Stimulated activated CD8-positive, alpha-beta memory T cell treated with anti-CD3 and anti-CD28 coated beads, Interleukin-7, amount 100 ng/mL, for 4 hours (primary cell): ENCODE data around the gene GALK2.
"Not testable (repeated sequence)": the region's sequence is repeated elsewhere in the genome, so short reads cannot be mapped to it uniquely, and the experiment has no call there.

Source experiments
- DNase-seq, 2 donors: peaks; one replicate each; pipeline ENCODE4 v3.0.0-alpha.2; 2020; ENCODE audit warnings: low read depth in 2 of 2

GALK2 gene

GRCh38 chr15:49223536-49224274, 53.7 kb downstream of the GALK2 start:
- DNase-seq, result no peak

DNA sequence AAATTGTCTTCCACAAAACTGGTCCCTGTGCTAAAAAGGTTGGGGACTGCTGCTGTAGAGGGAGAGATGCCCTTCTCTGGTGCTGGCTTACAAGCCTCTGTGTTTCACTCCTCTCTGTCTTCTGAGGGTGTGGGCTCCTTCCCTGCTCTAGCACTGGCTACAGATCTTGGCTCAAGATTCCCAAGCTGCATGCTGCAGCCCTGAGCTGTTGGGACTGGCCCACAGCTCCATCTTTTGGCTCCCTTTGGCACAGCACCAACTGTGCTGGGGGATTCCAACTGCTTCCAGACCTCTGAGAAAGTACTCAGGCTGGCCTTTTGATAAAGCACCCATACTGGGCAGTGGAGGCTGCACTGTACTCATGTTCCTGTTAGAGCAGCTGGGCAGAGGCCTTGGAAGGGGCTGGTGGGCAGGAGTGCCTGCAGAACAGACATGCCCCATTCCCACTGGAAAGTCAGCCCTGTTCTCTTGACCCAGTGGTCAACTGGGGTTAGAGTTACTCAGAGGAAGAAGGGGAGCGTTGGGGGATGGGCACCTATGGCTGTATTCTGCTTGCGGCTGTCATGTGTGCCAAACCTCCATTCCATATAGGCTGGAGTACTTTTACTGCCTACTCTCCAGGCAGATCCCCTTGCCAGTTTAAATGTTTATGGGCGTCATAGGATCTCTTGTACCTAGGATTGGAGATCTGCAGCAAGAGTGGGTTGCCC, 55.7 kb downstream of the GALK2 start:
- no peak for DNase-seq

GRCh38 chr15:49227602-49228001, 57.6 kb downstream of the GALK2 start:
- DNase-seq, result no peak

GRCh38 chr15:49229922-49230321, 59.9 kb downstream of the GALK2 start:
- no peak for DNase-seq

DNA sequence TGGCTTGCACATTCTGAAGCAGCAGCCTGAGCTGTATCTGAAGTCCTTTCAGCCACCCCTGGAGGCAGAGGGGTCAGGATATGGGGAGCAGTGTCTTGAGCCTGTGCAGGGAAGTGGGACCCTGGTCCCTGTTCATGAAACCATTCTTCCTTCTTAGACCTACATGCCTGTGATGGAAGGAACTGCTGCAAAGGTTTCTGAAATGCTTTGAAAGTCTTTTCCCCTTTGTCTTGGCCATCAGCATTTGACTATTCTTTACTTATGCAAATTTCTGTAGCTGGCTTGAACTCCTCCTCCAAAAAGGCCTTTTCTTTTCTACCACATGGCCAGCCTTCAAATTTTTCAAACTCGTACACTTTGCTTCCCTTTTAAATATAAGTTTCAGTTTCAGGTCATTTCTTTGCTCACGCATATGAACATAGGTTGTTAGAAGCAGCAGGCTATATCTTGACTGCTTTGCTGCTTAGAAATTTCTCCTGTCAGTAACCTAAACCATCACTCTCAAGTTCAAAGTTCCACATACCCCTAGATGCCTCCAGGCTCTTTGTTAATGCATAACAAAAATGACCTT, 62.3 kb downstream of the GALK2 start:
- DNase-seq, result no peak

- peak in 1 of 2 donors; percentile 1 for DNase-seq
Observed at GRCh38 chr15:49235446-49236124, 65.5 kb downstream of the GALK2 start.

DNA sequence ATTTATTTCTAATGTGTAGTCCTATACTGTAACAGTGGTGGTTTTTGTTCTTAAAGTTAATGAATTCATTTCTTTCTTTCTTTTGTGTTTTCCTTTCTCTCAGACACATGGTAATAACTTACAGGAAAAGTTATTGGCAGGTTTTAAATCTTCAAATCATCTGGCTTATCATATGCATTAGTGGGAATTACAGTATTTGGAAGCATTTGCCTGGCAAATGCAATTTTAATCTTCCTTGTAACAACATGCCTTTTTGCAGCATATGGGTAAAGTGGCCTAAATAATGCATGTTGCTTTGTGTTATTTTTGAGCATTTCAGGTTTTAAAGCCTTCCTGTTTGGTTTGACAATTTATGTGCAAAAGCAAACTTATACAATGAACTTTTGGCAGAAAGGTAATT, 66.8 kb downstream of the GALK2 start:
- no peak for DNase-seq

DNA sequence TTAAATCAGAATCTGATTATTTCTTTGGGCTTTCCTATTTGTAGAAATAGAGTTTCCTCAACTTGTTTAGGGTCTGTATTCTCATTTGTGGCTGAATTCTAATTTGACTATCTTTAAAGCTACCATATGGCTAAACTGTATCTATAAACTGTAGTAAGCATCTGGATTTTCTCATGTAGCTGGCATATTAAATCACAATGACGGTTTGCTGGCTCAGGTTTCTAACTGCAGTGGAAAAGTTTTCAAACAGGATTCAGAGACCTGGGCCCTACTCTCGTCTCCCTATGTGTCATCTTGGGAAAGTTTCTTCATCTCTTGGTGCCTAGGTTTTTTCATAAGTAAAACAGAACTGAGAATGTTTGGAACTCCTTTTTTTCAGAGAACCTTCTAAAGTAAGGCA, 68.3 kb downstream of the GALK2 start:
- DNase-seq, result no peak

GRCh38 chr15:49239105-49239504, 69.1 kb downstream of the GALK2 start:
- no peak for DNase-seq

- no peak for DNase-seq
Observed at GRCh38 chr15:49242820-49243219, 72.8 kb downstream of the GALK2 start.

DNA sequence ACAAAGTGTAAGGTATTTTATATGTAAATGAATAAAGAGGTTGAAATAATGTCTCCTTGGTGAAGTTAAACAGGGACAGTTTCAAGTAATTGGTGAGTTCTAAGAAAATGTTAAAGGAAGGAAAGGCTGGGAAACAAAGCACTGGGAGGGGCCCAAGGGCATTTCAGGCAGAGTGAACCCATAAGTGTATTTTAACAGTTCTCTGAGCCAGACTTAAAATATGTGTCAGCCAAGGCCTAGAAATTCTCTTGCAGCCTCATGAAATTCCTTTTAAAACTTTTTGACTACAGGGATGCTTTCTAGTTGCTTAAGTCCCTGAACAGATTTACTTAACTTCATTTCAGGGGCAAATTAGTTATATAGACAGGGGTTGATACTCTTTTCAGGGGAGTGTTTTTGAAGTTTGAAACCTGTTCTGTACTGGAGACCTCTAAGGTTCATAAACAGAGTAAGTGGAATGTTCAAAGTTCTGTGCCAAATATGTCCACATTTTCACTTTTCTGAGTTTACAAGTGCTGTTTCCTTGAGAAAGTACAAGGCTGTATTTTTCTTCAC, 77.6 kb downstream of the GALK2 start:
- DNase-seq, result no peak

DNA sequence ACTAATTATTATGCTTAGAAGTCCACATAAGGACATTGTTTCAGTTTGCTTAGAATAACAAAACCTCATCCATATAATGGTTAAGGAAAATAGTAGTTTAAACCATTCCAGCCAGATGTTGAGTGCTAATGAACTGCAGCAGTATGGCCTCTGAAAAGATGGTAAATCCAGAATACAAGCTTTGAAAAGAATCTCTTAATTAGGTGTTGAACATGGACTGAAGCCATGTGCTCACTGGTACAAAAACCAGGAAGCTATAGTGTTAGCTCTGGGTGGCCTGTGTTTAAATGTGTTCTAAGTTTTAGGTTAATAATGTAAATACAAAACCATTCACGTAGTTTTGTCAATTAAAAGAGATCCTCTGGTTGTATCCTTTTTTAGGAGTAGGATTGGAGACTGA, 78.2 kb downstream of the GALK2 start:
- DNase-seq, result no peak

DNA sequence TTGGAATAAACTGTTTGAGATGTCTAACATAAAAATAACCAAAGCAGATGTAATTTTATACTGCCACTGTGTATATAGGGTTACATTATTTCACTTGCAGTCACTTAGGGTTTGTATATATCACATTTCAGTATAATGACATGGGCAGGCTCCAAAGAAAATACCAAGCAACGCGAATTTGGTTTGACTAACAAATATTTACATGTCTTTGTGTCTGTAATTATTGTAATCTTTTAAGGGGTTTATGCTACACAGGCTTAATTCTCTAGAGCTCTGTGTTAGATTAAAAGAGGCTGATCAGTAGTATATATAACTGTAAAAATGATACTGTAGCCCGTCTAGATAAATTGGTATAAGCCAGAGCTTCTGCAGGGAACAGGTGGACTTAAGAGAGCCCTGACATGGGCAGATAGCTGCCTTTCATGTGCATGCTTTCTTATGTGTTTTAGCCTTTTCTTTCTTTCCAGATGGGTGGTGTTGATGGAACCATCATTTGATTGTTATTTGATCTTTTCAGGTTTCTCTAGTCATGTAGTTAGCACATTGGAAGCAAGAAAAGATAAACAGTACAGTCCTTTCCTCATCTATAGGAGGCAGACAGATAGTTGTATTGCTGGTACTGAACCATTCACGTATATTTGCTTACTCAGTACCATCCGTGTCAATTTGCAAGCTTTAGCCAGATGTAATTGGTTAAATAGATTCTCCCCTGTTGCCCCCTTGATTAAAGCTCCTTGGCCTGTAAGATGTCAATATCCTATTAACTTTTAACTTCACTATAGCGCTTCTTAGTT, 86.1 kb downstream of the GALK2 start:
- DNase-seq, result no peak

- not testable (repeated sequence) for DNase-seq
Observed at GRCh38 chr15:49265117-49265516, 95.1 kb downstream of the GALK2 start.

DNA sequence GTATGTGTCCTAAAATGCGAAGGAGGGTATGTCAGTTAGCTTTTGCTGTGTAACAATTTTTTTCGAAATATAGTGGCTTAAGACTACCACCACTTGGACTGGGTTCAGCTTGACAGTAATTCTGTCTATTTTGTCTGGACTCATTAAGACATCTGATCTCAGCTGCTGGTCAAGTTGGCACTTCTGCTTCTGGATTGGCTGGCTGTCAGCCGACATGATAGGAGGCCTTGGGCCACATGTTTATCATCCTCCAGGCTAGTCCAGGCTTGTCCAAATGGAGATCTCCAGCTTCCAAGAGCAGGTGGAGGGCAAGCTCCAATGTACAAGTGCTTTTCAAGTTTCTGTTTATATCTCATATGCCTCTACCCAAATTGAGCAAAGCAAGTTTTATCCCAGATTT, 95.9 kb downstream of the GALK2 start:
- DNase-seq, result no peak

DNA sequence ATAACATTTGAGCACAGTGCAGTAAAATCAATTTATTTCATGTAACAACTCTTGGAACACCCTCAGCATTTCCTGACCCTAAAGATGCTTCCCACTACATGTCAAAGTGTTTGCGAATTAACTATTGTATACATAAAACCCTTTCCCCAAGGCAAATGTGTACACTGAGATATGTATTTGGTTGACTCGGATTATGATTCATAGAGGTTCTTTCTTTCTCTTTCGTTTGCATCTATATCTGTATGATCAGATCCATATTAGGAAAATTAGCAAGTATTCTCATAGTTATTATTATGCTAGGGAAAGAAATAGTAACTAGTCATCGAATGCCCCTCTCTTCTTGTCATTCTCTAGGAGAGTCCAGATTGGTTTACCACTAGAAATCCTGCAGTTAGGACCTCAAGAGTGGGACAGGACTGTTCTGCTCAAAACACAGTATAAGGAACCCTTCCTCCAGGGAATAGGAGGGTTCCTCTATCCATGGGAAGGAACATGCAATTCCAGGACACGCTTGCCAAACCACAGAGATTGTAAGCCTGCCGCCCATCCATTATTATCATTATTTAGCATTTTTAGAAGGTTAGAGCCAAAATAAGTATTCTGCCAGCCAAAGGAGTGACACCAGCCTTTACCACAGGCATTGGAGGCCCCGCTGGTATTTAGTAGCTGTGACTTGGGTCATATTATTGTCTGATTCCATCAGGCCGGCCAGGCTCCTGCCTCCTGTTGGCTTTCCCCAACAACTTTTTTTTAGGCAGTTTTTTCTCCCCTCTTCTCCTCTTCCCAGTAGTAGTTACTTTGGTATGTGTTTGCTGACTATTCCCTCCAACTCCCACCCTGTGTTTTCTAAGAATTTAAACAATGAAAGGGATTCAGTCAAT, 100.7 kb downstream of the GALK2 start:
- no peak for DNase-seq

DNA sequence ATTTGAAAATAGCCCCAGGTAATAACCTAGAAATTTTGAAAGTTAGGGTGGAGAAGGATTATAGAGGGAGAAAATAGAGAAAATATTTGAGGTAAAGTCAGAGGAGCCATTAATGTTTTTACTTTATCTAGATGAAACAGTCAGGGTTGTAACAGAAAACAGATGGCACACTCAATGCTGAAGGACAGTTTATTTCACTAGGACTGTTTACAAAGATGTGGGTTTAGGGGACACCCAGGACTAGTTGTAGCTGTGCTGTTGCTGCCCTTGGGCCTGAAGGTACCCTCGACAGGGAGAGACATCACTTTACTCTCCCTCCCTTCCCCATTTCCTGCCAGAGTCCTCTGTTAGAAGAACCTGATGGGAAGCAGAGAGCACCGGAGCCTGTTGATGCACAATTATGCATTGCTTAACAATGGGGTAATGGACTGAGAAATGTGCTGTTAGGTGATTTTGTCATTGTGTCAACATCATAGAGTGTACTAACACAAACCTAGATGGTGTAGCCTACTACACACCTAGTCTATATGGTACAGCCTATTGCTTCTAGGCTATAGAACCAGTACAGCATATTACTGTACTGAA, 103.8 kb downstream of the GALK2 start:
- DNase-seq, result no peak

- no peak for DNase-seq
Observed at GRCh38 chr15:49278751-49279150, 108.7 kb downstream of the GALK2 start.

DNA sequence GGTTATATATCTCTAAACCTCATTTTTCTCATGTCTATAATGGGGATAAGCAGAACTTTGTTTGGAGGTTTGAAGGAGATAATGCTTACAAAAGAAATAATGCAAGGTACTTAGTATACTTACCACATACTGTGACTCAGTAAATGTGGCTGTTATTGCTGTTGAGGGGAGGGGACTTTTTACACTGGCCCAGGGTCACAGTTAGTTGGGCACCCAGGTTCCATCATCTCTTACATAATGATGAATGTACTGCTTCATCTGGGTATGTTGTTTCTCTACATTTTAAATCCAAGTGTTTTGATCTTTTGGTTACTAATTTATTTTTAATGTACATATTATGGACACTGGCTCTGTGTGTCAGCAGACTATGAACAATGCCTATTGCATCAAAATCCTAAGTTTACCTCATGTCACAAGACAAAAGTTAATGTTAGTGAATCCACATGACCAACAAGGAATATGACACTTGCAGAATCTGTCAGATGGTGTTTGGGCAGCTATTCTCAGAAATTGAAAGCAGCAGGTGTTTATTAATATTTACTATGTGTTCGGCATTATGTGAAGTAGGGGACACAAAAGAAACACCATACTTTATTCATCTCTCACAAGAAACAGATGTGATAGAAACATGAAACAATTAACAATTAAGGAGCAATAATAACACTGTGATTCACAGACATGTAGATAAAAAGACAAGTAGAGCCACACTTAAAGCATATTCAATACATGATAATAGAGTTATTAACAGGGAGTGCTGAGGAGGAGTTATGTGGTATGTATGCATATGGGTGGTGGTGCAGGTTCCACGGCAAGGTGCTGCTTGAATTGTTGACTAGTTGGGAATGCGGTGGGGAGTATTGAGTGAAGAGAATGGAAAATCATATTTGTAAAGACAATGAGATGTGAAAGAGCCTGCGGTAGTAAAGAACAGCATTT, 109.7 kb downstream of the GALK2 start:
- no peak for DNase-seq
